HepG2 (cell line): ENCODE data around the gene LRP10. TPM values are rescaled to one million over a fixed set of nuclear protein-coding genes. Genes with fewer than 3 reads are reported as not detected.
A peak's percentile ranks its signal among the peaks of the same experiment; 100 is the strongest.

Experiments
- MXD3 ChIP-seq: IDR thresholded peaks from 2 replicates; pipeline ENCODE4 v1.6.1; 2016; ENCODE audit warnings: mild to moderate bottlenecking, missing biosample characterization, missing genetic modification reagents
- PHF21A ChIP-seq: sonication (generic); formaldehyde crosslinking; IDR thresholded peaks from 2 replicates; pipeline ENCODE4 v1.5.0; 2020; ENCODE audit warnings: mild to moderate bottlenecking, missing genetic modification reagents
- SIX4 ChIP-seq: sonication (generic); formaldehyde crosslinking; IDR thresholded peaks from 2 replicates; pipeline ENCODE4 v1.4.0; 2020; ENCODE audit warnings: missing genetic modification reagents
- SNAPC5 ChIP-seq: sonication (generic); formaldehyde crosslinking; IDR thresholded peaks from 2 replicates; pipeline ENCODE4 v1.8.1; 2023; ENCODE audit warnings: mild to moderate bottlenecking, missing genetic modification reagents, borderline replicate concordance
- SNRNP70 ChIP-seq: fragments of 200-400 bp; formaldehyde crosslinking; IDR thresholded peaks from 2 replicates; pipeline ENCODE4 v1.6.1; 2017; ENCODE audit warnings: mild to moderate bottlenecking, low read depth, low read length, moderate library complexity
- TFAP4 ChIP-seq: sonication (generic); IDR thresholded peaks from 2 replicates; pipeline ENCODE4 v1.6.1; 2016; ENCODE audit warnings: low read depth, borderline replicate concordance
- ZBTB8A ChIP-seq: sonication (generic); formaldehyde crosslinking; IDR thresholded peaks from 2 replicates; pipeline ENCODE4 v1.4.0; 2020; ENCODE audit warnings: mild to moderate bottlenecking, low read depth, missing genetic modification reagents, borderline replicate concordance
- ZNF142 ChIP-seq: sonication (generic); formaldehyde crosslinking; IDR thresholded peaks from 2 replicates; pipeline ENCODE4 v1.4.0; 2020; ENCODE audit warnings: missing genetic modification reagents
- ZNF335 ChIP-seq: sonication (generic); formaldehyde crosslinking; IDR thresholded peaks from 2 replicates; pipeline ENCODE4 v1.4.0; 2020; ENCODE audit warnings: missing genetic modification reagents
- ZNF33B ChIP-seq: sonication (generic); formaldehyde crosslinking; IDR thresholded peaks from 2 replicates; pipeline ENCODE4 v1.5.1; 2020; ENCODE audit warnings: mild to moderate bottlenecking, missing genetic modification reagents
- ZNF570 ChIP-seq: sonication (generic); formaldehyde crosslinking; IDR thresholded peaks from 2 replicates; pipeline ENCODE4 v1.4.0; 2020; ENCODE audit warnings: mild to moderate bottlenecking, missing genetic modification reagents, borderline replicate concordance
- ZNF646 ChIP-seq: sonication (generic); formaldehyde crosslinking; IDR thresholded peaks from 2 replicates; pipeline ENCODE4 v1.9.0; 2021; ENCODE audit warnings: mild to moderate bottlenecking, missing genetic modification reagents
- polyA plus RNA-seq, 8 experiments: library from polyadenylated mRNA; depleted of rRNA in 3 of 8; stranded (reverse) in 7 of 8; unstranded in 1 of 8; fragments of >200 nt; fragmentation: Illumina TruSeq in 4 of 8; extraction: Trizol in 4 of 8; gene quantifications; 2 replicates each; pipeline versions ENCODE4 v1.2.1 to v1.2.3, GENCODE V29; 2011 to 2016; ENCODE audit warnings: low read depth in 4 of 8, missing spikeins in 1 of 8, mixed read lengths in 1 of 8; ENCODE audit not compliant: insufficient read depth in 1 of 8
- total RNA-seq, 5 experiments: library from RNA; depleted of rRNA; stranded (reverse); fragments of >200 nt; fragmentation: Illumina TruSeq; extraction: Trizol; gene quantifications; 2 replicates each; pipeline ENCODE4 v1.2.3, GENCODE V29; 2016; ENCODE audit warnings: low read depth in 1 of 5

LRP10 gene
- total and polyA plus RNA-seq, 2 of the 13 experiments (the other 11 are each of a cell fraction or from before 2014, with no cell fraction given) = 16.9 to 45.2 TPM

GRCh38 chr14:22829661-22830442, 41.7 kb upstream of the LRP10 start, which contains the start of gene MRPL52 (continued):
- TF ChIP-seq TFAP4 (no peak), MXD3 (CRISPR knock-in tag) (peak; percentile 89), ZBTB8A (CRISPR knock-in tag) (peak; percentile 55; the same call in 1 of the 2 replicates), ZNF33B (peak; percentile 95; the same call in 1 of the 2 replicates), SIX4 (CRISPR knock-in tag) (peak; percentile 19; the same call in 1 of the 2 replicates), ZNF570 (CRISPR knock-in tag) (peak; percentile 77; the same call in 1 of the 2 replicates), ZNF646 (CRISPR knock-in tag) (no peak; the same call in 1 of the 2 replicates), ZNF142 (CRISPR knock-in tag) (peak; percentile 78), SNAPC5 (CRISPR knock-in tag) (no peak; the same call in 1 of the 2 replicates), ZNF335 (peak; percentile 88), PHF21A (CRISPR knock-in tag) (peak; percentile 59; the same call in 1 of the 2 replicates), SNRNP70 (no peak)
